GM10266 (cell line): Measurements from ENCODE around the gene CFAP57.

ENCODE experiments used
- DNase-seq: peaks from one replicate; pipeline ENCODE4 v3.0.0; 2012; ENCODE audit errors: extremely low spot score
- CTCF ChIP-seq: IDR thresholded peaks from 2 replicates; pipeline ENCODE4 v1.5.1; 2012; ENCODE audit warnings: mild to moderate bottlenecking, low read depth; ENCODE audit not compliant: control insufficient read depth, insufficient read depth; ENCODE audit errors: missing control alignments

The CFAP57 gene

GRCh38 chr1:43171876-43172526, at the start of gene CFAP57, which contains the start of gene EBNA1BP2:
CFAP57 (plus strand) TSS chr1:43172330; CDS start chr1:43172754, 424 bp downstream.
EBNA1BP2 (minus strand) TSS chr1:43172290; CDS start chr1:43172118, 172 bp downstream.
- DNase-seq = peak; percentile 87
- no peak for TF ChIP-seq CTCF

- no peak for TF ChIP-seq CTCF
- no peak for DNase-seq
These were observed 49.1 kb upstream of the CFAP57 start for GRCh38 chr1:43123031-43123430.

GRCh38 chr1:43128816-43129215, 43.3 kb upstream of the CFAP57 start:
- DNase-seq = no peak

GRCh38 chr1:43129426-43129825, 42.7 kb upstream of the CFAP57 start:
- no peak for TF ChIP-seq CTCF

More at GRCh38 chr1:43128816-43129215, 43.3 kb upstream of the CFAP57 start:
- no peak for TF ChIP-seq CTCF

GRCh38 chr1:43134068-43134467, 38.1 kb upstream of the CFAP57 start:
- no peak for TF ChIP-seq CTCF
- no peak for DNase-seq

More at GRCh38 chr1:43129426-43129825, 42.7 kb upstream of the CFAP57 start:
- DNase-seq = no peak

- no peak for TF ChIP-seq CTCF
- DNase-seq = no peak
These were observed 37.5 kb upstream of the CFAP57 start for GRCh38 chr1:43134640-43135039.

GRCh38 chr1:43135857-43136781, 36.0 kb upstream of the CFAP57 start:
- DNase-seq = no peak
- no peak for TF ChIP-seq CTCF
